Brain pericyte (primary cell): ENCODE results near the gene MAPK11.

ENCODE experiments used
- DNase-seq: peaks from one replicate; pipeline ENCODE4 v3.0.0-alpha.2; 2012; ENCODE audit warnings: low read depth, low spot score

MAPK11 gene

DNA sequence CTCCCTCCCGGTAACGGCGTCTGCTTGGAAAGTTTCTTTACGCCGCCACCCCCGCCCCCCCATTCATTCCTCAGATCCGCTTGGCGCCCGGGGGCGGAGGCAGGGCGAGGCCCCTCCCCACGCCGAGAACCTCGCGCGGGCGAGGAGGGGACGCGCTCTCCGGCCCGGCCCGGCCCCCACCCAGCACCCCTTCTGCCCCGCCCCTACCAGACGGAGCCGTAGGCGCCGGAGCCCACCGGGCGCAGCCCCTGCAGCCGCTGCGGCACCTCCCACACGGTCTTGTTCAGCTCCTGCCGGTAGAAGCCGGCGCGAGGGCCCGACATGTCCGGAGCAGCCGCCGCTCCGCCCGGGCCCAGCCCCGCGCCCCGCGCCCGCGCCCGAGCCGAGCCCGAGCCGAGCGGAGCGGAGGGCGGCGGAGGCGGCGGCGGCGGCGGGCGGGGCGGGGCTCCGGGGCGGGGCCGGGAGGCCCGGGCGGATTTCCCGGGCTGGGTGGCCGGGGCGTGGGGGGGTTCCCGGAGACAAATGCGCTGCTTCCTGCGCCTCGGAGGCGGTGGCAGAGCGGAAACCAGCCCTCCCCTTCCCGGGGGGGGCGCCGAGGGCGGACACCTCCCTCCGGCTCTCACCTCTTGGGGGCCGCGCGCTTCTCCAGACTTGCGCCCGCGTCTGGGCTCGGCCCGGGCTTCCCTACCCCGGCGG lies at the start of gene MAPK11:
Gene MAPK11 (minus strand): TSS at position 411 of the 696 bp plus-strand sequence. CDS start 88 bp downstream, at position 323.
- DNase-seq: no peak

DNA sequence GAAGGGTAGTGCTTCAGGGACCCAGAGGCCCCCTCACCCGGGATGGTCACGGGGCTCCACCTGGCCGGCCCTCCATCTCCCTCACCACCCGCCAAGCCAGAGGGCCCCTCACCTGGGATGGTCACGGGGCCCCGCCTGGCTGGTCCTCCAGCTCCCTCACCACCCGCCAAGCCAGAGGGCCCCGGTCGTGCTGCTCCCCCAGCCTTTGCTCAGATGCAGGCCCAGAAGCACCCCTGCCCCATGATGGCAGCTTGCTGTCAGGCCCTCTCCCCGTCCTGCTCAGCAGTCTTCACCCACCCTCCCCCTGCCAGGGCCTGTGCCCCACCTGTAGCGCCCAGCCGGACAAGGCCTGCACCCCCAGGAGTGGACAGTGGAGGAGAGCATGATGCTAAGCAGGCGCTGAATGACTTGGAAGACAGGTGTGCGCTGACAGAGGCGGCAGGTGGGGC lies 49.3 kb upstream of the MAPK11 start:
- no peak for DNase-seq

DNA sequence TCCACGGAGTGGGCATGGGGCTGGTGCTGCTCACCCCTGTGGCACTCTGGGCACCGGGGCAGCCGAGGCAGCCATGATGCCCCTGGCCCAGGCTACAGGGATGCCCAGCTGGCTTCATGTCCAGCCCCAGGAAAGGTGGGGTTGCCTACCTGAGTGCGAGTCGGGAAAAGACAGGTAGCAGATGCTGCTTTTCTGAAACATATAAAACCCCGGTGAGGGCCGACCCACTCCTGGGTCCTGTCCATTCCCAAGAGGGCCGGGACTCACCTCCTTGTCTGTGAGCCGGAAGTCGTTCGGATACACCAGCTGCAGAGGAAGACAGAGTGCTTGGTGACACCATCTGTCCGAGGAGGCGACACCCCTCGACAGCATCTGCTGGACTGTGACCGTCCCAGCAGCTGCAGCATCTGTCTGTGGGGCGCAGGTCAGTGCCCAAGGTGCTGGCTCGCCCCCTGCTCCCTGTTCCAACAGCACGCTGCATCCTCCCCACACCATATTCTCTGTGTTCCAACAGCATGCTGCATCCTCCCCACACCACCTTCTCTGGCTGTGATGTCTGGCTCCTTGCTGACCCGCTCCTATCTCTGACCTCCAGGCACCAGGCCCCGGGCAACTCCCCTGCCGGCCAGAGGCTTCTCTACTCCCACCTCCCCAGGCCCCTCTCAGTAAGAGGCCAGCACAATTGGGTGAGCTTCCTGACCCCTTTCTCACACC lies 48.7 kb upstream of the MAPK11 start:
- no peak for DNase-seq

DNA sequence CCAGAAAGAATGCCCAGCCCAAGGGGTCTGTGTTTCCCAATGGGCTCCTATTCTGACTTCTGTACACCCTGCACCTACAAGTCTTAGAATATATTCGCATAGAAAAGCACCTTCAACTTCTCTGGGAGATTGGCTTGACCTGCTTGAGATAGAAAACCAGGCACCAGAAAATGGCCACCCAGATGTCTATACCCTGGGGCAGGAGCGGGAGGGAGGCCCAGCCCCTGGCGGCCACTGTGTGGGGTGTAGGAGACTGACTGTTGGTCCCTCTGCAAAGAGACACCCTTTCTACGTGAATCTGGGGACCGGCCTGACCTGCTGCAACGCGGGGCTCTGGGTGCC lies 48.1 kb upstream of the MAPK11 start:
- no peak for DNase-seq

DNA sequence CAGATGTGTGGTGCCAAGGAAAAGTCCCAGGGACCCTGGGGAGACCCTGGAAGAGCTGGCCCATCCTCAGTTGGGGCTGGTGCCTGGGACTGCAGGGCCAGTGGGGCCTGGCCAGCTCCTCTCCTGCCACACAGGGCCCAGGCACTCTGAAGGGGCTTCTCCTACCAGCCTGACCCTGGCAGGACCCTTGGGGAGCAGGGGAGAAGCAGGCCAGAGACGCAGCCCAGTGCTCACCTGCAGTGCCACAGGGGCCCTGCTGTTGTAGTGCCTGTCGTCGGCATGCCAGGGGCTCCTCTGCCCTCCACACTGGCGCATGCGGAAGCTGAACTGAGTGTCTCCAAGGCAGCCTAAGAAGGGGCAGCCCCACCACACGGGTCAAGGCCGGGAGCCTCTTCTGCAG lies 47.5 kb upstream of the MAPK11 start:
- no peak for DNase-seq

DNA sequence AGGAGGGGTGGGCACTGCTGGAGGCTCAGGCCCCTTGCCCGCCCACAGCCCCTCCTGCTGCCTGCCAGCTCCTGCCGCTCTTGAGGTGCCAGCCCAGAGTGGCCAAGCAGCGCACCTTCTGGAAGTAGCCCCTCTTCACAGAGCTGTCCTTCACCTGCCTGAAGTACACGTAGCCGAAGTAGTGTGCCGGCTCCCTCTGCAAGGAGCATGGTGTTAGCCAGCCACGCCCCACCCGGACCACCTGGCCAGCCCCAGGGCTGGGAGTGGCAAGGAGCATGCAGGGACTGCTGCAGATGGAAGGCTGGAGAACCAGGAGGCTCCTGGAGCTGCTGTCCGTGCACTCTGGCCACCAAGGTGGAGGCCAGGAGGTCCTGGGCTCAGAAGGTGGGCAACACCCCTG lies 47.0 kb upstream of the MAPK11 start:
- DNase-seq: no peak

DNA sequence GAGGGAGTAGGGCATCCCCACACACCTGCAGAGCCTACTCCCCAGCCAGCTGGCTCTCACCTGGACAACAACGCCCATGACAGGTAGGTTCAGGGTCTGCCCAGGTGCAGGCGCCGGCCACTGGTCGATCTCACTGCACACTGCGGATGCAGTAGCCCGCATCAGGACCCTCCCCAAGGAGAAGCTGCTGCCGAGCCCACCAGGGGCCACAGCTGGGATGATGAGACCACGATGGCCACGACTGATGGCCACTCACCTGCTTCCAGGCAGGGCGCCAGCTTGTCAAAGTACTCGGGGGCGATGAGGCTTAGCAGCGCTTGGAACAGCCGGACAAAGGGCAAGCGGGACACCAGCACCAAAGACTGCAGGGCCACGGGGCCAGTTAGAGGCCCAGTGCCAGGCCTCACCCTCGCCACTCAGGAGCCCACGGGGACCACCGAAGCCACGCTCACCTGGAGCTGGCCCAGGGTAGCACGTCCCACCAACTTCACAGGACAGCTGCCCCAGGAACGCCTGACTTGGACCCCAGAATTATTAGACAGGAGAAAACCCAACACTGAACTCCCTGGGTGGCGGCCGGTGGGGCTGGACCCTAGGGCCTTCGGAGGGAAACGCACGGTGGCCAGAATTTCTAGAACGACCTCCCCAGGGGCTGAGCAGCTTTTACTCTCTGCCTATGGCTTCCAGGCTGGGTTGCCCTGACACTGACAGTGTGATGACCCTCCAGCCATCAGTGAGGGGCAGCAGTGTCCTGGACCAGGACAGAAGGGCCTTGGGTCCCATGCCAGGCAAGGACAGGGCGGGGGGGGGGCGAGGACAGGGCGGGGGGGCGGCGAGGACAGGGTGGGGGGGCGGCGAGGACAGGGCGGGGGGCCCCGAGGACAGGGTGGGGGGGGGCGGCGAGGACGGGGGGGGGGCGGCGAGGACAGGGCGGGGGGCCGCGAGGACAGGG lies 46.2 kb upstream of the MAPK11 start:
- no peak for DNase-seq

DNA sequence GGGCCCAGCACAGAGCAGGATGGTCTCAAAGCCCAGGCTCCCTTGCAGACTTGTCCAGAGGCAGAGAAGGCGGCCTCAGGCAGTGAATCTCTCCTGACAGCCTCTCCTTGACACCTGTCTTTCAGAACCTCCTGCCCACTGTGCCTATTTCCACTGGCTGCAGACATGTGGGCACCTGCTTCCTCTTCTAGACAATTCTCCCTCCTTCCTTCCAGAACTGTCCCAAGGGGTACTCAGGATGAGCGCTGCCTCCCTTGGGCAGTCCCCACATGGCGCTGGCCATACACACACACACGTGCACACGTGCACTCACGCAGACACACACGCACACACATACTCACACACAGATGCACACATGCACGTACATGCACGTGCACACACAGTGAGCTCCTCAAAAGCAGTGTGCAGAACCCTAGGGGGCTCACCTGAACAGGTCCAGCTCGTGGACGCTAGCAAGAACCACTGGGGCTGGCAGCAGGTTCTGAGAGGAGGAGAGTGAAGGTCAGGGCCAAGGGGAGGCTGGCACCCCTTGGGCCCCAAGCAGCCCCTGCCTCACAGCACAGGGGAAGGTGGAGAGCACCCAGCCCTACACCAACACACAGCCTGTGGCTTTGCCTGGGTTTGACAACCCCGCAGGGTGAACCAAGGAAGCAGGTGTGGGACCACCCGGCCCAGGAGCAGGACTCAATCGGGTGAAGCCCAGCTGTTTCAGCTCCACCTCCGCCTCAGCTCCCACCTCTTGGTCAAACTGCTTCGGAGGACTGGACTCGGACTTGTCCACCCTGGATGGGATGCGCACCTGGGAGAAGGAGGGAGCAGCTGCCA lies 45.3 kb upstream of the MAPK11 start:
- no peak for DNase-seq

DNA sequence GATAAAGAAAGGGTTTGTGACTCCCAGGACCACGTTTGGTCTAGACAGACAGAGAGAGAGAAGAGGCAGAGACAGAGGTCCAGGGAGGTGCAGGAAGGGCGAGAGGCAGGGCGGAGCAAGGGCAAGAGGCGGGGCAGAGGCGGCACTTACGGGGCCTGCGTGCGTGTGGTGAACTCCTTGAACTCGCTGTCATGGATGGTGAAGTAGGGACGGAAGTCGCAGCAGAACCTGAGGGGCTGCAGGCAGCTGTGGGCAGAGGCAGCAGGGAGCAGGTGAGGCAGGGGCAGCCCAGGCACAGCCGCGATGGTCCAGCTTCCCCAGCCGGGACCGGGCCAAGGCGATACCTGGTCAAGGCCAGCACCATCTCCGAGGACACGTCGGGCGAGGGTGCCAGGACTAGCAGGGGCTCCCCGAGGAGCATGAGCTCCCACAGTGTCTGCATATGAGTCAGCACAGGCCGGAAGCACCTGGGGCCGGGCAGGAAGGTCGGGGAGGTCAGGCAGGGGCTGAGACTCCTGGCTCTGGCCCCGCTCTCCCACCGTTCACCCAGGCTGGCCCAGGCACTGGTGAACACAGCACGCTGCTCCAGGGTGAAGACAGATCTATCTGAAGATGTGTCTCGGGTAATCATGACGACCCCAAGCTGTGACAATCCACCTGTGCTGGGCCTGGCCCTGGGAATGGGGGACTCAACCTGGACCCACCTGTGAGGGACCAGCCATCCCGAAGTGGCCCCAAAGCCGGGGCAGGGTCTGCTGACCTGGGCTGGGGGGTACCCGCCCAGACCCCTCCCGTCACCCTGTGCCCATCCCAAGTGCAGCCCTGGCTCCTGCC lies 44.5 kb upstream of the MAPK11 start:
- no peak for DNase-seq

DNA sequence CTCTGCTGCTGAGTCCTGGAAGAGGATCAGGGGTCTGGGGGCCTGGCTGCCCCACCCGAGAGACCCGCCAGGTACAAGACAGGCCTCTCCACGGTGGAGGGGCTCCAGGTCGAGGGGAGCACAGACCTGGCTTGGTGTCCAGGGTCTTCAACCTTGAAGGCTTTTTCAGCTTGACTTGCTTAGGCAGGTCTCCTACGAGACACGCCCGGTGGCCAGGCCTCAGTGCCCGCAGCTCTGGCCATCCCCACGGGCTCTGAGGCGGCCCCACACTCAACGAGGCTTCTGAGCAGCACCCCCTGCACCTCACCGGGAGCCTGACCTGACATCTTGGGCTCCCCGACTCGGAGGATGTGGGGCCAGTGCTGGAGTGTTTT lies 43.9 kb upstream of the MAPK11 start:
- DNase-seq: no peak

DNA sequence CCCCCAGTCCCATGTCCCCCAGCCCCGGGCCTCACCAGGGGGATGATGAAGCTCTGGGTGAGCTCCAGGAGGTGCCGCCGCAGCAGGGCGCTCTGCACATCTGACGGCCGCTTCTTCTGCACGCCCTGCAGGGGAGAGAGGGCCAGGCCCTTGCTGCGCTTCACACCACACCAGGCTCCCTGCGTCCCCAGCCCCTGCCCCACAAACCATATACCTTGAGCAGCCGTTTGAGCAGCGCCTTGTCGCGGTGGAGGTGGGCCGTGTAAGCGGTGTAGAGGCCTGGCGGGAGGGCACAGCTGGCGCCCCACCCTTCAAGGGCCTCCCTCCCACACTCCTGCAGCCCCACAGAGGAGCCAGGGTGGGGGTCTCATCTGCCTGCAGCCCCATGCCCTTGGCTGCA lies 43.4 kb upstream of the MAPK11 start:
- DNase-seq: no peak

DNA sequence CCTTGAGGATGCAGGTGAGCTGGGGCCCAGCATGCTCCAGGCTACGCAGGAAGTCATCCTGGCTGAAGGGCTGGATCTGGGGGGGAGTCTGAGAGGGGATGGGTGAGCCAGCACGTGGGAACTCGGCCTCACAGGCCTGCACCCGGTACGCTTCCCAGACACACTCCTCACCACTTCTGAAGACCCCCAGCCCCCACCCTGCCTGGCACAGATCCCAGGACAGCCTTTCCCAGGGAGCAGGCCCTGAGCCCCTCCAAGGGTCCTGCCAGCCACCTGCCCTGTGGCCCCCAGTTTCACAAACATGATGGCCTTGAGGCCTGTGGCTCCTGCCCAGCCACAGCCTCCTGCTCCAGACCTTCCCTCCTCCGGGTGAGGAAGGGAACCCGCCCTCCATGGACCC lies 42.8 kb upstream of the MAPK11 start:
- DNase-seq: no peak

DNA sequence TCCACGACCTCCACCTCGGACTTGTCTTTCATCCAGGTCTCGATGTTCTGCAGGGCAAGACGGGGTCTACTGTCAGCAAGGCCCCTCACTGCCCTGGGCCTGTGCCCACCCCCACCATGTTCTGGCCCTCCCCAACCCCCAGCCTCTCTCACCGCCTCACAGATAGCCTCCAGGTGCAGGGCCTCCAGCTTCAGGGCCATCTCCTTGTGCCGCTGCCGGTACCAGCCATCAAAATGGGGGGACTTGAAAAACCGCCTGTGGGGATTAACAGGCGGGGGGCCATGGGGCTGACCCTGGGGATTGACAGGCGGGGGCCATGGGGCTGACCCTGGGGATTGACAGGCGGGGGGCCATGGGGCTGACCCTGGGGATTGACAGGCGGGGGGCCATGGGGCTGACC lies 42.2 kb upstream of the MAPK11 start:
- no peak for DNase-seq

DNA sequence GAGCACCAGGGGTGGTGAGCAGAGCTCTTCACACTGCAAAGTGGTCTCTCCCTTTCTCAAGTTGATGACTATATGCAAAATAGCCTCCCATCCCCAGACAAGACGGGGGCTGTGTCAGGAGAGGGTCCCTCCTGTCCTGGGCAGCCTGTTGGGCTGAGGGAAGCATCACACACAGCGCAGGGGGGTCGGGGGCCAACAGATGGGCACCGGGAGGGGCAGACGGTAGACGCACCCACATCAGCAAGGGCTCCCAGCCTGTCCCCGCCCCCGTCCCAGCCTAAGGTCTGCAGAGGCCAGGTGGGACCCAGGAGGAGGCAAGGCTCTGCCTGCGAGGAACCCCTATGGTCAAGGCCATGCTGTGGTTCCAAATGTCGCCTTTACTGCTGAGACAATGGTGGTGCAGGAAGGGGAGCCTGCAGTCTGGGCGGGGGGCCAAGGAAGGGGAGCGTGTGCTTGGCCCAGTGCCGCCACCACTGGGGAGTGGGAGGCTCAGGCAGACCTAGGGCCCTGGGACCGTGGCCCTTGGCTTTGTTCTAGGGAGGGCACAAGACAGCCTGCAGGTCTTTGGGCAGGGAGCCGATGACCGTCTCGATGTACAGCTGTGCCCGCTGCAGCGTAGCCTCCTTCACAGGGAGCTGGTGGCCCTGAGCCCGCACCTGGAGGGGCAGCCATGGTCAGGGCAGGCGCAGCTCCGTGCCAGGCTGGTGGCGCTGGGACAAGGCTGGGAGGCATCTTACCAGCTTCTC lies 41.6 kb upstream of the MAPK11 start:
- no peak for DNase-seq

DNA sequence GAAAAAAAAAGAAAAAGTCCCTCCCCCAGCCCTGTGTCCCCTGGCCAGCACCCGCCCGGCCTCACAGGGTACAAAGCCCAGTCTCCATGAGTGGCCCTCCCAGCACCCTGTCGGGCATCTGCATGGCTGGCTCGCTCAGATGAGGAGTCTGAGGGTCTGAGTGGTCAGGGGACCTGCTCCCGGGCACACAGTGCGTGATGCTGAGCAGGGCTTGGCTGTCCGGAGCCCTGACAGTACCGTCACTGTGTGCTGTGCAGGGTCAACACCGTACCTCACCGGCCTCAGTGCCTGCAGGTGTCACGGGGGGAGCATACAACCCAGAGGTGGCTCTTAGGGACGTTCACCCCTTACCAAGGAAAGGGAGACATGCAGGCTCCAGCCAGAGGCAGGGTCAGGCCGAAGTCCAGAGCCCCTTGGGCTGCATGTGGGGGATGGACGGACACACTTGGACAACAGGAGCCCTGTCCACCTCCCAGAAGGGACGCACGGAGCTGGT lies 40.8 kb upstream of the MAPK11 start:
- DNase-seq: no peak

DNA sequence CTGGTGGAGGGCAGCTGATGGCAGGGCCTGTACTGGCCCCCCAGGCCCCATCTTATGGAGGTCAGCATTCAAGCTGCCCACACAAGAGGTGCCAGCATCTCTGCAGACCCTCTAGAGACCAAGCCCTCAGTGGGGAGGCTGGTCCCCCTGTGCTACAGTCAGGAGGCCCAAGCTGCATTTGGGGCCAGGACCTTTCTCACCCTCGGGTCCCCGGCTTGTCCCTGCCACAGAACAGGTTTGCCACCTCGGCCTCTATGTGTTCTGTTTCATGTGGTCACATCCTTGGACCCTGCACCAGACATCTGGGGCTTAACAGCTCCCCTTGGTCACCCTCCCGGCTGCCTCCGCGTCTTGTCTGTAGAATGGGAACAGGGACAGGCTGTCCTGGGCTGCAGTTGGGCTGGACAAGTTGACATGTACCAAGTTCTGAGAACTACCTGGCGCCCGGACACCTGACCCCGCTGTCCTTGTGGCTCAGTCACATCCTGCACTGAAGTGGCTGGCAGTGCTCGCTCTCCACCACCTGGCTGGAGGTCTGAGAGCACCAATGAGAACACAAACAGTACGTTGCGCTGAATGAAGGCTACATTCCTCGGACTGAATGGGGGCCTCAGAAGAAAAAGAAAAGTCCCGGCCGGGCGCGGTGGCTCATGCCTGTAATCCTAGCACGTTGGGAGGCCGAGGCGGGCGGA lies 40.0 kb upstream of the MAPK11 start:
- no peak for DNase-seq

DNA sequence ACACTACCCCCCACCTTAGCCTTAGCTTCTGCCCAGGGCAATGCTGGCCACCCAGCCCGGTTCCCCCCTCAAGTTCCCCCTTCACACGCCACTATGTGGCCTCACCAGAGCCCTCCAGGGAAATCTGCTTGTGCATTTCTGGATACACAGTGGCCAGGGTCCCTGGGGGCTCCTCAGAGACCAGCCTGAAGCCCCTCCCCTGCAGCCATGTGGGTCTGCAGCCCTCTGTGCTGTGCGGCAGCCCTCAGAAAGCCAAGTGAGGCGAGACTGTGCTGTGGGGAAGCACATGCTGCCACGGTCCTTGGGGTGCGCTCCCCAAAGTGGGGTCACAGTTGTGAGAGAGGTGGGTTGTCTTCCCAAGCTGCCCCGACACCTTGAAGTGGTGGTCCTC lies 39.4 kb upstream of the MAPK11 start:
- DNase-seq: no peak

DNA sequence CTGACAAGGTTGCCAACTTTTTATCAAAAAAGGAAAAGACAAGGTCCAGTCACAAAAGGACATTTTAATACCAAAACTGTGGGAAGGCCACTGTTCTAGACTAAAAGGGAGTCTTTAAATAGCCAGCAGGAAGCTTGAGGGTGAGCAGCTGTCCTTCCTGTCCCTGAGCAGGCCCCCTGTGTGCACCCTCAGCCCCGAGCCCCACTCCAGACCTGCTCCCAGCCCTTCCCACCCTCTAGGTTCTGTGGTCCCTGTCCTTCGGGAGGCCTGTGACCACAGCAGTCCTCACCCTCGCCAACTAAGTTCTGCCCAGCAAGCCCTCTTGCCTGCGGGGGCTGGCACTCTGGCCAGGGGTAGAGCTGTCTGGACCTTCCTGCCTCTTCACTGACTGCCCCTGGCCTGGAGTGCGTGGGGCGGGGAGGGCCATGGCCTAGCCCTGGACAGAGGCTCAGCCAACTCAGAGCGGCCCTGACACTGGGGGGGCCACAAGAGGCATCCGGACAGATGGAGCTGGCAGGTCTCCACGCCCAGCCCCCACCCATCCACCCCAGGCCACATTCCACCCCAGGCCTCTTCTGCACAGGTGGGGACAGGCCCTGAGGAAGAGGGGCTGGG lies 38.9 kb upstream of the MAPK11 start:
- DNase-seq: no peak

DNA sequence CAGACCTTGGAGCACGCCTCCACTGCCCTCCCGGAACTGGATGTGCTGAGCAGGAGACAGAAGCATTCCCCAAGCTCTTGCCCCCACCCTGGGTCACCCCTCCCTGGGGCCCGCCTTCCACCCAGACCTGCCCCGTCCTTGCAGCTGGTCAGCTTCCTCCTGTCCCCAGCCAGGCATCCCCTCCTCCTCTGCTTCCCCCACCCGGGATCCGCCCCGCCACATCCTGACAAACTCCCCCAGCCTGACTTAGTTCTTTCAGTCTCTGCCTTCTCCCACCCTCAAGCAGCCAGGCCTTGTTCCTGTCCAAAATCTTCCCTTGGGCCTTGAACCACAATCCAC lies 38.4 kb upstream of the MAPK11 start:
- no peak for DNase-seq
